ENCODE measurements around the gene SNAP29.

Gene SNAP29

DNA sequence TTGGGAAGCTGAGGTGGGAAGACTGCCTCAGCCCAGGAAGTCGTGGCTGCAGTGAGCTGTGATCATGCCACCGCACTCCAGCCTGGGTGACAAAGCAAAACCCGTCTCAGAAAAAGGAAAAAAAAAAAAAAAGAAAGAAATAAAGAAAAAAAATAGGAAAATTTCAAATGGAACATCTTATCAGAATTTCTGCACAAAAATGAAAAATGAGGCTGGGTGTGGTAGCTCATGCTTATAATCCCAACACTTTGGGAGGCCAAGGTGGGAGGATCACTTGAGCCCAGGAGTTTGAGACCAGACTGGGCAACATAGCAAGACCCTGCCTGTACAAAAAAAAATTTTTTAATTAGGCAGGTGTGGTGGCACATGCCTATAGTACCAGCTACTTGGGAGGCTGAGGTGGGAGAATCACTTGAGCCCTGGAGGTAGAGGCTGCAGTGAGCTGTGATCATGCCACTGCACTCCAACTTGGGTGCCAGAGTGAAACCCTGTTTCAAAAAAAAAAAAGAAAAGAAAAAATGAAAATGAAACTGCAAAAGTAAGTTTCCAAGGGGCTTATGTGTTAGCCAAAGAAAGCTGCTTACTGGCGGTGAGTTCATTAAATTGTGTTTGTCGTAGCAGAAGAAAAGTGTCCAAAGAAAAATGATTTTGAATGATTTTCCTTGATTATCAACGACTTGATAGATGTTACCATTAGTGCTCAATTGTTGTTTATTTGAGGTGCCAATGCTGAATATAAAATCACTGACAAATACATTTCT is 50.9 kb downstream of the SNAP29 start:
- POLR2A ChIA-PET, result no interaction called here
- DNase-seq (ENCODE audit: low read depth, low spot score), result no peak
- no peak overlapping the region for H3K4me3 ChIP-seq (ENCODE audit: low read depth, low read length)
- CTCF ChIA-PET, result no interaction called here
- TF ChIP-seq, protein P1, sequence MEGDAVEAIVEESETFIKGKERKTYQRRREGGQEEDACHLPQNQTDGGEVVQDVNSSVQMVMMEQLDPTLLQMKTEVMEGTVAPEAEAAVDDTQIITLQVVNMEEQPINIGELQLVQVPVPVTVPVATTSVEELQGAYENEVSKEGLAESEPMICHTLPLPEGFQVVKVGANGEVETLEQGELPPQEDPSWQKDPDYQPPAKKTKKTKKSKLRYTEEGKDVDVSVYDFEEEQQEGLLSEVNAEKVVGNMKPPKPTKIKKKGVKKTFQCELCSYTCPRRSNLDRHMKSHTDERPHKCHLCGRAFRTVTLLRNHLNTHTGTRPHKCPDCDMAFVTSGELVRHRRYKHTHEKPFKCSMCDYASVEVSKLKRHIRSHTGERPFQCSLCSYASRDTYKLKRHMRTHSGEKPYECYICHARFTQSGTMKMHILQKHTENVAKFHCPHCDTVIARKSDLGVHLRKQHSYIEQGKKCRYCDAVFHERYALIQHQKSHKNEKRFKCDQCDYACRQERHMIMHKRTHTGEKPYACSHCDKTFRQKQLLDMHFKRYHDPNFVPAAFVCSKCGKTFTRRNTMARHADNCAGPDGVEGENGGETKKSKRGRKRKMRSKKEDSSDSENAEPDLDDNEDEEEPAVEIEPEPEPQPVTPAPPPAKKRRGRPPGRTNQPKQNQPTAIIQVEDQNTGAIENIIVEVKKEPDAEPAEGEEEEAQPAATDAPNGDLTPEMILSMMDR (IDR thresholded peaks at IDR 0.05; ENCODE audit: insufficient read depth, low read length, missing control alignments), result no peak

DNA sequence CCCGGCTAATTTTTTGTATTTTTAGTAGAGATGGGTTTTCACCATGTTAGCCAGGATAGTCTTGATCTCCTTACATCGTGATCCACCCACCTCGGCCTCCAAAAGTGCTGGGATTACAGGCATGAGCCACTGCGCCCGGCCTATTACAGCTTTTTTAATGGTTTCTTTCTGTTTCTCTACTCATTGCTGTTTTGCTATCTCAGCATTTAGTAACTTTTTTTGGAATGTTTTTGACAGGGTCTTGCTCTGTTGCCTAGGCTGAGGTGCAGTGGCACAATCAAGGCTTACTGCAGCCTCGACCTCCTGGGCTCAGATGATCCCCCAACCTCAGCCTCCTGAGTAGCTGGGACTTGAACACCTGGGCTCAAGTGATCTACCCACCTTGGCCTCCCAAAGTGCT is 53.7 kb downstream of the SNAP29 start:
- TF ChIP-seq, protein P1 (IDR thresholded peaks at IDR 0.05; ENCODE audit: insufficient read depth, low read length, missing control alignments), result no peak
- CTCF ChIA-PET, result interaction anchor here (1.3 to 1.5 kb wide), 2 partner anchors 13 to 27 kb away, joined by 3 to 5 read pairs; no protein-coding TSS in a partner anchor

DNA sequence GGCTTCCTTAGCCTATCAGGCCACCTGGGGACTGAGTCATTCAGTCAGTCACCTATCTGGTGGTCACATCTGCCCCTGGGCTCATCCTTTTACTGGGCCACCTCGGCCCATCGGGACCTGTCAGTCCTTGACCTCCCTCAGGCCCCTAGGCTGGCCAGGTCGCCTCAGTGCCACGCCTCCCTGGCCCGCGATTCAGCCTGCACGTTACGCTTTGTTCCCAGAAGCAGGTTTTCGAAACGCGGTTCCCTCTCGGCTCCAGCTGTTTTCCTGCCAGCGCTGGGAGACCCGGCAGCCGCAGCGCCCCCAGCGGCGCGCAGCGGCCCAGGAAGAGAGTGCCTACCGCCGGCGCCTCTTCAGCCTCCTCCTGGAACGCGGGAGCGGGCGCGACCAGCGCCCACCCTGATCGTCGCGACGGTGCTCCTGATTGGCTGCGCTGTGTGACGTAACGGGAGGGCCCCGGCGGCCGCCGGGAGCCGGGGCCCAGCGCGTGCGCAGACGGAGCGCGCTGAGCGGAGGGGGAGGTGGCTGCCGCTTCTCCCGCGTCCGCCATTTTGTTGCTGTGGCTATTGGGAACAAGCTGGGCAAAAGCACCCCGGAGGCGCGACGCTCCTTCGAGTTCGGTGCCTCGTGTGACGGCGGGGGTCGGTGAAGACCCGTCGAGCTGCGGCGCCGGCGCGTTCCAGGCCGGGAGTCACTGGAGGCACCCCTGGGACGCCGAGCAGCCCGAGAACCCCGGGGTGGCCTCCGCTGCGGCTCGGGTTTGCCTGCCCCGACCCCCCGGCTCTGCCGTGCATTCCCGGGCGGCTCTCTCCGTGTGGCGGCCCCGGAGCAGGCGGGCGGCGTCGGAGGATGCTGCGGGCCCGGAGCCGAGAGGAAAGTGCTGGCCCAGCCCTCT is 58.4 kb downstream of the SNAP29 start, which contains the start of gene CRKL:
TSS of gene CRKL (plus strand) at position 492 of the 895 bp plus-strand sequence. CDS start 528 bp downstream, outside the sequence.
- TF ChIP-seq, protein P1 (IDR thresholded peaks at IDR 0.05; ENCODE audit: insufficient read depth, low read length, missing control alignments), result peak; percentile 99
- ChIA-PET POLR2A (interaction anchor here (1.2 kb wide), 1 partner anchor 65 kb away, joined by 3 read pairs; the partner anchor contains the start of gene LZTR1), CTCF (interaction anchor here (0.6 to 1.9 kb wide), 28 partner anchors 9 to 111 kb away, joined by 3 to 30 read pairs (median 4); partner anchors contain the start of gene LZTR1)
- peak within 1 kb of the TSS; percentile 95 for H3K4me3 ChIP-seq (ENCODE audit: low read depth, low read length)
- DNase-seq (ENCODE audit: low read depth, low spot score), result peak; percentile 60

More for the DNA sequence above, 53.7 kb downstream of the SNAP29 start:
- DNase-seq (ENCODE audit: low read depth, low spot score), result no peak
- H3K4me3 ChIP-seq (ENCODE audit: low read depth, low read length), result no peak overlapping the region
- POLR2A ChIA-PET, result no interaction called here

DNA sequence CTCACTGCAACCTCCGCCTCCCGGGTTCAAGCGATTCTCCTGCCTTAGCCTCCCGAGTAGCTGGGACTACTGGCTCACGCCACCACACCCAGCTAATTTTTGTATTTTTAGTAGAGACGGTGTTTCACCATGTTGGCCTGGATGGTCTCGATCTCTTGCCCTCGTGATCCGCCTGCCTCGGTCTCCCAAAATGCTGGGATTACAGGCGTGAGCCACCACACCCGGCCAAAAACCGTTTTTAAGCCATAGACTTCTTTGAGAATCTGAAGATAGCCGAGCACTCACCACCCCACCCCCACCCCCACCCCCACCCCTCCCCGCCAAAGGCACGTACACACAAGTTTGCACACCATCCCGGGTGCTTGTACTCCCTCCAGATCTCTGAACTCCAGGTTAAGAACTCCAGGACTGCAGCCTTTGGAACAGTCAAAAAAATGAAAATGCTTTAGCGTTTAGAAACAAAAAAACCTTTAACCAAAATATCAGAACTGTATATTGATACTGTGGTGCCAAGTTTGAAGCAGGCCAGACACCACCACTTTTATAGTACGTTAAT is 59.9 kb downstream of the SNAP29 start:
- CTCF ChIA-PET, result interaction anchor here (0.6 to 0.7 kb wide), 2 partner anchors 19 to 111 kb away, joined by 3 read pairs; no protein-coding TSS in a partner anchor
- H3K4me3 ChIP-seq (ENCODE audit: low read depth, low read length), result peak overlapping the region; percentile 95
- POLR2A ChIA-PET, result no interaction called here
- no peak for DNase-seq (ENCODE audit: low read depth, low spot score)
- TF ChIP-seq, protein P1 (IDR thresholded peaks at IDR 0.05; ENCODE audit: insufficient read depth, low read length, missing control alignments), result no peak

DNA sequence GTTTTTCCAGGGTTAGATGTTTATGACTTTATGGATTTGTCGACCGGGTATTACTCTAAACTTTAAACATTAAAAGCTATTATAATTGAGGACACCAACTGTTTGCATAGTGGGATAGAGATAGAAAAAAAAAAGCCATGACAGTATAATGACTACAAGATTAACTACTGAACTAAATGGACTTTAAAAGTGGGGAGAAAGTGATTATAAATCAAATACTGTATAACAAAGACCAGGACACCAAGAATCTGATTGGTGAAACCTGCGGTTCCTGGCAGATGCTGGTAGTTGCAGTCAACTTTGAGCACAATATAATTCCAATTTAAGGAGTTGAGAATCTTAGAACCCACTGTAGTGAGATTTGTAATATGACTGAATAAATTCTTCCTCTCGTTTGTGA is 60.9 kb downstream of the SNAP29 start:
- peak overlapping the region; percentile 95 for H3K4me3 ChIP-seq (ENCODE audit: low read depth, low read length)
- ChIA-PET CTCF (interaction anchor here (0.9 to 2.4 kb wide), 3 partner anchors 11 to 42 kb away, joined by 4 to 6 read pairs (median 5); no protein-coding TSS in a partner anchor), POLR2A (no interaction called here)
- DNase-seq (ENCODE audit: low read depth, low spot score), result no peak
- TF ChIP-seq, protein P1 (IDR thresholded peaks at IDR 0.05; ENCODE audit: insufficient read depth, low read length, missing control alignments), result no peak
